CD4-positive, alpha-beta T cell treated with Interleukin-6 at 100 ng/mL for 8 hours (primary cell): ENCODE measurements around the gene CBFB.
A peak's percentile ranks its signal among the peaks of the same experiment; 100 is the strongest.

Source experiments
- DNase-seq: peaks from one replicate; pipeline ENCODE4 v3.0.0-alpha.2; 2020; ENCODE audit warnings: mixed read lengths, low spot score

Gene CBFB

GRCh38 chr16:67016681-67017420 lies 12.1 kb upstream of the CBFB start:
- DNase-seq: no peak

- DNase-seq: no peak
Measured at GRCh38 chr16:67017421-67017750, 11.6 kb upstream of the CBFB start.

- DNase-seq: peak; percentile 85
Measured at GRCh38 chr16:67017810-67018488, 11.0 kb upstream of the CBFB start.

- no peak for DNase-seq
Measured at GRCh38 chr16:67019171-67019570, 9.8 kb upstream of the CBFB start.

GRCh38 chr16:67021321-67021720 lies 7.6 kb upstream of the CBFB start:
- no peak for DNase-seq

- DNase-seq: no peak
Measured at GRCh38 chr16:67022531-67023214, 6.3 kb upstream of the CBFB start.

GRCh38 chr16:67023689-67024088 lies 5.3 kb upstream of the CBFB start:
- DNase-seq: no peak

GRCh38 chr16:67024384-67025209 lies 4.4 kb upstream of the CBFB start:
- DNase-seq: no peak

GRCh38 chr16:67025210-67025550 lies 3.8 kb upstream of the CBFB start:
- no peak for DNase-seq

- no peak for DNase-seq
Measured at GRCh38 chr16:67026570-67026969, 2.4 kb upstream of the CBFB start.

GRCh38 chr16:67027046-67027445 lies 1.9 kb upstream of the CBFB start:
- no peak for DNase-seq

- DNase-seq: no peak
Measured at GRCh38 chr16:67028167-67028695, 718 bp upstream of the CBFB start.

GRCh38 chr16:67029254-67030096 lies 526 bp downstream of the CBFB start:
- DNase-seq: peak; percentile 44

- DNase-seq: no peak
Measured at GRCh38 chr16:67030221-67030962, 1.4 kb downstream of the CBFB start.

- DNase-seq: no peak
Measured at GRCh38 chr16:67034487-67034886, 5.5 kb downstream of the CBFB start.

- no peak for DNase-seq
Measured at GRCh38 chr16:67035364-67035763, 6.4 kb downstream of the CBFB start.

- DNase-seq: no peak
Measured at GRCh38 chr16:67036323-67036741, 7.4 kb downstream of the CBFB start.

- DNase-seq: no peak
Measured at GRCh38 chr16:67039260-67040020, 10.5 kb downstream of the CBFB start.

- DNase-seq: no peak
Measured at GRCh38 chr16:67040166-67040565, 11.2 kb downstream of the CBFB start.

GRCh38 chr16:67040906-67041305 lies 12.0 kb downstream of the CBFB start:
- DNase-seq: no peak
